Keratinocyte (primary cell): ENCODE data around the gene SIGLEC1. TPM values are rescaled to one million over a fixed set of nuclear protein-coding genes. Genes with fewer than 3 reads are reported as not detected.

Source experiments
- DNase-seq: peaks from one replicate; pipeline ENCODE4 v3.0.0-alpha.2; 2011; ENCODE audit warnings: low read depth, missing footprints, low spot score
- FAIRE-seq: peaks from 2 replicates; lab custom pipeline; 2011; peaks lifted over from hg19 to GRCh38; lab: Jason Lieb, UNC
- H2AFZ ChIP-seq: 2 replicates; pipeline ENCODE4 v1.6.0; 2012; ENCODE audit warnings: low read length, control low read depth, inconsistent platforms; ENCODE audit not compliant: control insufficient read depth
- H3K27ac ChIP-seq: 2 replicates; pipeline ENCODE4 v1.5.1; 2011; ENCODE audit warnings: low read length; ENCODE audit not compliant: control insufficient read depth, insufficient read depth
- H3K27me3 ChIP-seq: 3 replicates; pipeline ENCODE4 v1.6.0; 2011; ENCODE audit warnings: low read length; ENCODE audit not compliant: control insufficient read depth, insufficient read depth; ENCODE audit errors: extremely low read depth
- H3K36me3 ChIP-seq, 2 experiments: 2 replicates in 1 of 2; 3 replicates in 1 of 2; pipeline ENCODE4 v1.5.1; 2011; ENCODE audit warnings: low read length in 2 of 2, mild to moderate bottlenecking in 1 of 2; ENCODE audit not compliant: control insufficient read depth in 2 of 2, insufficient read depth in 2 of 2; ENCODE audit errors: extremely low read depth in 1 of 2
- H3K4me1 ChIP-seq: 3 replicates; pipeline ENCODE4 v1.5.1; 2011; ENCODE audit warnings: low read length; ENCODE audit not compliant: control insufficient read depth, insufficient read depth; ENCODE audit errors: extremely low read depth
- H3K4me2 ChIP-seq: 3 replicates; pipeline ENCODE4 v1.6.0; 2011; ENCODE audit warnings: low read depth, low read length; ENCODE audit not compliant: control insufficient read depth, insufficient read depth; ENCODE audit errors: extremely low read depth
- H3K4me3 ChIP-seq, 3 experiments: fragments of 200-600 bp in 1 of 3; sonication (generic) in 1 of 3; 2 replicates in 2 of 3; 3 replicates in 1 of 3; pipeline ENCODE4 v1.5.1; 2011 to 2016; ENCODE audit warnings: low read length in 3 of 3, mild to moderate bottlenecking in 3 of 3, control low read depth in 2 of 3, inconsistent platforms in 1 of 3, low read depth in 1 of 3, mixed read lengths in 1 of 3, mixed run types in 1 of 3, moderate library complexity in 1 of 3; ENCODE audit not compliant: control insufficient read depth in 2 of 3, insufficient read depth in 2 of 3; ENCODE audit errors: extremely low read depth in 1 of 3
- H3K79me2 ChIP-seq: 2 replicates; pipeline ENCODE4 v1.6.0; 2012; ENCODE audit warnings: low read length; ENCODE audit not compliant: control insufficient read depth, insufficient read depth
- H3K9ac ChIP-seq: 3 replicates; pipeline ENCODE4 v1.6.0; 2011; ENCODE audit warnings: low read length; ENCODE audit not compliant: control insufficient read depth, insufficient read depth; ENCODE audit errors: extremely low read depth
- H3K9me1 ChIP-seq: 3 replicates; pipeline ENCODE4 v1.6.0; 2011; ENCODE audit warnings: low read length; ENCODE audit not compliant: control insufficient read depth, insufficient read depth; ENCODE audit errors: extremely low read depth
- H3K9me3 ChIP-seq: 2 replicates; pipeline ENCODE4 v1.5.1; 2012; ENCODE audit warnings: low read depth, low read length; ENCODE audit not compliant: control insufficient read depth
- H4K20me1 ChIP-seq: 3 replicates; pipeline ENCODE4 v1.6.0; 2011; ENCODE audit warnings: low read length; ENCODE audit not compliant: control insufficient read depth, insufficient read depth; ENCODE audit errors: extremely low read depth
- EZH2 ChIP-seq: IDR thresholded peaks from one replicate; pipeline ENCODE4 v1.6.1; 2012; ENCODE audit warnings: inconsistent platforms, mild to moderate bottlenecking, low read length, moderate library complexity
- dilution Hi-C: fragments of 300-500 bp; cut with MboI; formaldehyde crosslinking; loops from one replicate; pipeline ENCODE4 v1.7.0; 2020; ENCODE audit warnings: low sequenced_read_pairs; ENCODE audit not compliant: extremely low pct_ligation_motif_present
- polyA plus RNA-seq, 5 experiments: library from polyadenylated mRNA; depleted of rRNA in 3 of 5; stranded (reverse) in 3 of 5; stranded (forward) in 1 of 5; unstranded in 1 of 5; fragments of >200 nt; gene quantifications; 1 replicate in 1 of 5; 2 replicates in 3 of 5; 3 replicates in 1 of 5; pipeline versions ENCODE4 v1.2.1 to v1.2.3, GENCODE V29; 2011 to 2012; ENCODE audit warnings: missing spikeins in 2 of 5, low read depth in 1 of 5, low replicate concordance in 1 of 5
- TF ChIP-seq, protein P1 (sequence below), 3 experiments: IDR thresholded peaks in 1 of 3; conservative IDR thresholded peaks in 1 of 3; optimal IDR thresholded peaks in 1 of 3; 2 replicates in 2 of 3; 3 replicates in 1 of 3; pipeline versions ENCODE3 to v1.5.1; 2011; ENCODE audit warnings: low read length in 3 of 3, mild to moderate bottlenecking in 3 of 3, moderate library complexity in 2 of 3, control low read depth in 1 of 3, inconsistent platforms in 1 of 3; ENCODE audit not compliant: insufficient read depth in 2 of 3; ENCODE audit errors: extremely low read depth in 1 of 3

Gene SIGLEC1
- polyA plus RNA-seq, 1 donor (not counting 4 experiments of a cell fraction or from before 2014, with no cell fraction given): not detected

DNA sequence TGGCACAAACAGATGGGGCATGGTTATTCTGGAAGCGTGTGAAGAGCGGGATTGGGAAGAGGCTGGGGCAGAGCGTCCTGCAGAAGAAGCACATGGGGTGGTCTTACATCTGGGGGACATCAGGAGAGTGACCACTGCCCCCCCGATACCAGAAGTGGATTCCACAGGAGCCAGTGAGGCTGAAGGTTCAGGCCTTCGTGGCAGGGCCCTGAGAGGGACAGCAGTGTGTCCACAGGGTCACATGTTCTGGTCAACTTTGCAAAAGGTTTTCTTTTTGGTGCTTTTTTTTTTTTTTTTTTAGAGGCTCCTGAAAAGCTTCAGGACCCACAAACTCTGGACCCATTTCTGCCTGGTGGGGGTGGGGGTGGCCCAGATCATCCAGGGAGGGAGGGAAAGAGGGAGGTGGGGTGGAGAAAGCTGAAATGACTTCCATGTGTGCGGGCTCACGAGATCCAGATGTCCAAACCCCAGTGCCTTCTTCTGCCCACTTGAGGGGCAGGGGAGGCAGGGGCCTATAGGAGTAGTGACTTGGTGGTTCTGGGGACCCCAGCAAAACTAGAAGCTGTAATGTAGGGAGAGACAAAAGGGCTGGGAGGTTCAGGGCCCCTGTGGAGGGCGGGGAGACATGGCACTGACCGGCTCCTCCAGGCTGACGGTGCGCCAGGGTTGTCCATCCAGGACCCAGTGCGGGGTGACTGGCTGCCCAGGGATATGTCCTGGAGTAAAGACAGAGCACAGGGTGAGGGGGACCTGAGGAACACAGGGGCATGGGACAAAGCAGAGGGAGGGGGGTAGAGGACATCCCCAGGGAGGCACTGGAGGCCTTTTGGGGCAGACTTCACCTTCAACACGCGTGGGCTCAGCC, 33.3 kb downstream of the SIGLEC1 start:
- no peak overlapping the region for H2AFZ ChIP-seq
- no peaks in the 10 kb centered on the region for H3K9me1 ChIP-seq
- no peaks in the 10 kb centered on the region for H3K4me1 ChIP-seq
- no peaks in the 10 kb centered on the region for H3K9me3 ChIP-seq
- H3K4me3 ChIP-seq: no peak overlapping the region
- dilution Hi-C loops: no loop called here
- DNase-seq (no peak), FAIRE-seq (no peak)
- H3K79me2 ChIP-seq: no peaks in the 10 kb centered on the region
- peaks cover 73% of the 10 kb centered on the region for H3K27me3 ChIP-seq
- no peaks in the 10 kb centered on the region for H3K36me3 ChIP-seq
- H3K9ac ChIP-seq: no peak overlapping the region
- no peak overlapping the region for H3K4me2 ChIP-seq
- no peaks in the 10 kb centered on the region for H4K20me1 ChIP-seq
- H3K27ac ChIP-seq: no peak overlapping the region
- TF ChIP-seq, protein P1, sequence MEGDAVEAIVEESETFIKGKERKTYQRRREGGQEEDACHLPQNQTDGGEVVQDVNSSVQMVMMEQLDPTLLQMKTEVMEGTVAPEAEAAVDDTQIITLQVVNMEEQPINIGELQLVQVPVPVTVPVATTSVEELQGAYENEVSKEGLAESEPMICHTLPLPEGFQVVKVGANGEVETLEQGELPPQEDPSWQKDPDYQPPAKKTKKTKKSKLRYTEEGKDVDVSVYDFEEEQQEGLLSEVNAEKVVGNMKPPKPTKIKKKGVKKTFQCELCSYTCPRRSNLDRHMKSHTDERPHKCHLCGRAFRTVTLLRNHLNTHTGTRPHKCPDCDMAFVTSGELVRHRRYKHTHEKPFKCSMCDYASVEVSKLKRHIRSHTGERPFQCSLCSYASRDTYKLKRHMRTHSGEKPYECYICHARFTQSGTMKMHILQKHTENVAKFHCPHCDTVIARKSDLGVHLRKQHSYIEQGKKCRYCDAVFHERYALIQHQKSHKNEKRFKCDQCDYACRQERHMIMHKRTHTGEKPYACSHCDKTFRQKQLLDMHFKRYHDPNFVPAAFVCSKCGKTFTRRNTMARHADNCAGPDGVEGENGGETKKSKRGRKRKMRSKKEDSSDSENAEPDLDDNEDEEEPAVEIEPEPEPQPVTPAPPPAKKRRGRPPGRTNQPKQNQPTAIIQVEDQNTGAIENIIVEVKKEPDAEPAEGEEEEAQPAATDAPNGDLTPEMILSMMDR (optimal IDR thresholded peaks at IDR 0.05 in 1 of 3, IDR thresholded peaks at IDR 0.05 in 1 of 3, conservative IDR thresholded peaks at IDR 0.05 in 1 of 3; ENCODE audit: extremely low read depth in 1 of 3, insufficient read depth in 2 of 3, low read length in 3 of 3): no peak
- no peak for TF ChIP-seq EZH2

DNA sequence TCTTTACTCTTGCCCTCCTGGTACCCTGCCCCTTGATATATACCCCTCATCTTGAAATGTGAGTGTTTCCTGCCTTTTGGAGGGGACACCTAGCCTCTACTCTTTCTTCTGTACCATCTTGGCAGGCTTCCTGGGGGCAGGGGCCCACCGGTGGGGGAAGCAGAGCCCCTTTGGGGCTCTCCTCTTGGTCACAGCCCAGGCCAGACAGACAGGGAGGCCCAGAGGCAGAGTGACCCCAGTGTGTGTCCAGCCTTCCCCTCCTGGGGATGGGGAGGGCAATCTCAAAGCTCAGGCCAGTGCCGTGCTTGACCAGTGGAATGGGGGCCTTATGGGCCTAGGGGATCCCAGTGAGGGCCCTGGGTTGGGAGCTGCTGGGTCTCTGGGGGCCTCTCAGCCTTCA, 34.2 kb downstream of the SIGLEC1 start:
- no peak overlapping the region for H3K27ac ChIP-seq
- H3K79me2 ChIP-seq: no peaks in the 10 kb centered on the region
- H4K20me1 ChIP-seq: no peaks in the 10 kb centered on the region
- H3K27me3 ChIP-seq: peaks cover 81% of the 10 kb centered on the region
- dilution Hi-C loops: no loop called here
- H3K36me3 ChIP-seq: no peaks in the 10 kb centered on the region
- no peak overlapping the region for H3K4me2 ChIP-seq
- H3K9me1 ChIP-seq: no peaks in the 10 kb centered on the region
- TF ChIP-seq, protein P1 (optimal IDR thresholded peaks at IDR 0.05 in 1 of 3, IDR thresholded peaks at IDR 0.05 in 1 of 3, conservative IDR thresholded peaks at IDR 0.05 in 1 of 3; ENCODE audit: extremely low read depth in 1 of 3, insufficient read depth in 2 of 3, low read length in 3 of 3): no peak
- no peak for TF ChIP-seq EZH2
- DNase-seq (no peak), FAIRE-seq (no peak)
- no peak overlapping the region for H3K9ac ChIP-seq
- no peak overlapping the region for H3K4me3 ChIP-seq
- H3K9me3 ChIP-seq: no peaks in the 10 kb centered on the region
- H2AFZ ChIP-seq: no peak overlapping the region
- H3K4me1 ChIP-seq: no peaks in the 10 kb centered on the region
